HFF-Myc (cell line): ENCODE data around the gene NRCAM.

Experiments
- DNase-seq: peaks from one replicate; pipeline ENCODE4 v3.0.0-alpha.2; 2011; ENCODE audit warnings: low read depth; ENCODE audit errors: extremely low read depth
- H3K4me3 ChIP-seq: replicated peaks from 2 replicates; pipeline ENCODE4 v1.5.1; 2011; ENCODE audit warnings: low read depth, mild to moderate bottlenecking, control low read depth, low read length
- CTCF ChIP-seq: IDR thresholded peaks from 2 replicates; pipeline ENCODE4 v1.5.1; 2012; ENCODE audit warnings: mild to moderate bottlenecking, low read depth, low read length, control low read depth; ENCODE audit errors: missing control alignments

NRCAM gene

GRCh38 chr7:108442039-108442568 is 14.1 kb downstream of the NRCAM start:
- TF ChIP-seq CTCF = no peak
- no peak for DNase-seq
- no peak overlapping the region for H3K4me3 ChIP-seq

GRCh38 chr7:108441392-108441955 is 14.8 kb downstream of the NRCAM start:
- TF ChIP-seq CTCF = no peak
- DNase-seq = no peak
- H3K4me3 ChIP-seq = no peak overlapping the region

GRCh38 chr7:108440613-108441012 is 15.6 kb downstream of the NRCAM start:
- no peak for TF ChIP-seq CTCF
- H3K4me3 ChIP-seq = no peak overlapping the region
- DNase-seq = no peak

GRCh38 chr7:108436906-108437305 is 19.3 kb downstream of the NRCAM start:
- DNase-seq = no peak
- TF ChIP-seq CTCF = no peak
- H3K4me3 ChIP-seq = no peak overlapping the region

- TF ChIP-seq CTCF = no peak
- DNase-seq = no peak
These were observed 22.2 kb downstream of the NRCAM start for GRCh38 chr7:108434010-108434409.

GRCh38 chr7:108431099-108431498 is 25.1 kb downstream of the NRCAM start:
- DNase-seq = no peak
- TF ChIP-seq CTCF = no peak
- H3K4me3 ChIP-seq = no peak overlapping the region

More at GRCh38 chr7:108434010-108434409, 22.2 kb downstream of the NRCAM start:
- no peak overlapping the region for H3K4me3 ChIP-seq

GRCh38 chr7:108430664-108431063 is 25.6 kb downstream of the NRCAM start:
- DNase-seq = no peak

More at GRCh38 chr7:108430664-108431063, 25.6 kb downstream of the NRCAM start:
- H3K4me3 ChIP-seq = no peak overlapping the region
- TF ChIP-seq CTCF = no peak
